RWPE1 (cell line): ENCODE data around the gene EGR1.

Source experiments
- CTCF ChIA-PET: fragments of 350-600 bp; sonication (Branson Sonifier 250); formaldehyde crosslinking; extraction: SDS; loops from one replicate; lab custom pipeline; 2021; lab: Yijun Ruan, JAX
- POLR2A ChIA-PET: fragments of 400-600 bp; formaldehyde crosslinking; extraction: SDS; loops from one replicate; lab custom pipeline; 2020; ENCODE audit warnings: antibody characterized with exemption; ENCODE audit not compliant: low non-redundant PET; lab: Yijun Ruan, JAX
- DNase-seq: peaks from one replicate; pipeline ENCODE4 v3.0.0; 2012; ENCODE audit warnings: low spot score
- H3K27ac ChIP-seq: fragments of 450-650 bp; 2 replicates; pipeline ENCODE4 v1.5.1; 2017
- CTCF ChIP-seq: fragments of 450-650 bp; conservative IDR thresholded peaks from 2 replicates; pipeline ENCODE4 v1.5.1; 2017; ENCODE audit warnings: low read depth, mild to moderate bottlenecking

Gene EGR1

GRCh38 chr5:138450971-138451370, 14.3 kb upstream of the EGR1 start:
- H3K27ac ChIP-seq = no peak overlapping the region
- ChIA-PET CTCF (interaction anchor here (0.6 to 3.0 kb wide), 7 partner anchors 11 to 358 kb away, joined by 3 to 41 read pairs (median 5); no protein-coding TSS in a partner anchor), POLR2A (no interaction called here)
- DNase-seq = no peak
- no peak for TF ChIP-seq CTCF

- CTCF ChIA-PET = interaction anchor here (0.7 to 0.8 kb wide), 2 partner anchors 38 to 50 kb away, joined by 5 to 6 read pairs; no protein-coding TSS in a partner anchor
- no peak for TF ChIP-seq CTCF
- no peak for DNase-seq
- POLR2A ChIA-PET = no interaction called here
- H3K27ac ChIP-seq = no peak overlapping the region
Measured at GRCh38 chr5:138452720-138453119, 12.6 kb upstream of the EGR1 start.

- CTCF ChIA-PET = no interaction called here
- no peak for DNase-seq
- no peak overlapping the region for H3K27ac ChIP-seq
- POLR2A ChIA-PET = no interaction called here
- no peak for TF ChIP-seq CTCF
Measured at GRCh38 chr5:138453590-138453989, 11.7 kb upstream of the EGR1 start.

GRCh38 chr5:138454121-138454520, 11.2 kb upstream of the EGR1 start:
- H3K27ac ChIP-seq = no peak overlapping the region
- DNase-seq = no peak
- CTCF ChIA-PET = interaction anchor here (1.3 kb wide), 1 partner anchor 10 kb away, joined by 5 read pairs; no protein-coding TSS in a partner anchor
- no peak for TF ChIP-seq CTCF
- POLR2A ChIA-PET = no interaction called here

GRCh38 chr5:138455232-138455930, 9.9 kb upstream of the EGR1 start:
- DNase-seq = no peak
- TF ChIP-seq CTCF = no peak
- no peak overlapping the region for H3K27ac ChIP-seq
- CTCF ChIA-PET = interaction anchor here (0.6 to 1.3 kb wide), 3 partner anchors 8 to 48 kb away, joined by 3 to 5 read pairs (median 4); no protein-coding TSS in a partner anchor
- POLR2A ChIA-PET = no interaction called here

GRCh38 chr5:138457531-138458275, 7.6 kb upstream of the EGR1 start:
- DNase-seq = no peak
- no peak overlapping the region for H3K27ac ChIP-seq
- TF ChIP-seq CTCF = no peak
- ChIA-PET CTCF (interaction anchor here (1.2 kb wide), 1 partner anchor 8 kb away, joined by 4 read pairs; no protein-coding TSS in a partner anchor), POLR2A (no interaction called here)
